Peyer's patch (tissue), 4 donors: ENCODE results near the gene CASZ1.

Source experiments
- POLR2A ChIP-seq, 2 donors: fragments of 450-650 bp; IDR thresholded peaks; one replicate each; pipeline ENCODE4 v1.5.1; 2017; ENCODE audit warnings: antibody characterized with exemption in 2 of 2, mild to moderate bottlenecking in 2 of 2, moderate library complexity in 2 of 2
- TF ChIP-seq, protein P1 (sequence below), 6 experiments: fragments of 450-650 bp in 4 of 6; fragments of 200-600 bp in 2 of 6; sonication (generic) in 1 of 6; IDR thresholded peaks; one replicate each; pipeline ENCODE4 v1.5.1; 2017 to 2019; ENCODE audit warnings: antibody characterized with exemption in 6 of 6, mild to moderate bottlenecking in 3 of 6, moderate library complexity in 1 of 6

DNA sequence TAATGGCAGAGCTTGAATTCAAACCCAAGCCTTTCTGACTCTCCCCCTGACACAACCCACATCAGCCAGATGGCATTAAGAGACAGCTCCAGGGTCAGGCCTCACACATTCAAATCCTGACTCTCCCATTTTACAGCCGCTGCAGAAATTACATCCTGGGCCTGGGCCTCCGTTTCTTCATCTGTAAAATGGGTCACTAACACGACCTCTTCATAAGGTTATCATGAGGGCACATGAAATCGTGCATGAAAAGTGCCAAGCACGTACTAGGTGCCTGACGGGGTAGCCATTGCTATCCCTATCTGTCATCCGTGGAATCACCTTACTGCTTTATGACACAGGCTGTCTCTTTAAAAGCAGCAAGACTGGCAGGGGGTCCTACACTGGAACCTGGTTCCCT lies 19.8 kb upstream of the CASZ1 start:
- TF ChIP-seq, protein P1, sequence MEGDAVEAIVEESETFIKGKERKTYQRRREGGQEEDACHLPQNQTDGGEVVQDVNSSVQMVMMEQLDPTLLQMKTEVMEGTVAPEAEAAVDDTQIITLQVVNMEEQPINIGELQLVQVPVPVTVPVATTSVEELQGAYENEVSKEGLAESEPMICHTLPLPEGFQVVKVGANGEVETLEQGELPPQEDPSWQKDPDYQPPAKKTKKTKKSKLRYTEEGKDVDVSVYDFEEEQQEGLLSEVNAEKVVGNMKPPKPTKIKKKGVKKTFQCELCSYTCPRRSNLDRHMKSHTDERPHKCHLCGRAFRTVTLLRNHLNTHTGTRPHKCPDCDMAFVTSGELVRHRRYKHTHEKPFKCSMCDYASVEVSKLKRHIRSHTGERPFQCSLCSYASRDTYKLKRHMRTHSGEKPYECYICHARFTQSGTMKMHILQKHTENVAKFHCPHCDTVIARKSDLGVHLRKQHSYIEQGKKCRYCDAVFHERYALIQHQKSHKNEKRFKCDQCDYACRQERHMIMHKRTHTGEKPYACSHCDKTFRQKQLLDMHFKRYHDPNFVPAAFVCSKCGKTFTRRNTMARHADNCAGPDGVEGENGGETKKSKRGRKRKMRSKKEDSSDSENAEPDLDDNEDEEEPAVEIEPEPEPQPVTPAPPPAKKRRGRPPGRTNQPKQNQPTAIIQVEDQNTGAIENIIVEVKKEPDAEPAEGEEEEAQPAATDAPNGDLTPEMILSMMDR (IDR thresholded peaks at IDR 0.05): no peak
- TF ChIP-seq POLR2A (IDR thresholded peaks at IDR 0.05): no peak
